ENCODE measurements around the gene TBC1D22A.
A peak's percentile ranks its signal among the peaks of the same experiment; 100 is the strongest.

- TF ChIP-seq CTCF (conservative IDR thresholded peaks at IDR 0.05; ENCODE audit: low read depth, low read length), result peak; percentile 83
- TF ChIP-seq EZH2 (IDR thresholded peaks at IDR 0.05; ENCODE audit: low read length, unreplicated experiment), result no peak
These were observed 451.3 kb downstream of the TBC1D22A start for GRCh38 chr22:47213571-47214230.

Data from PC-3 (cell line).